Fibroblast of peridontal ligament (primary cell): ENCODE results near the gene PET100.
A peak's percentile ranks its signal among the peaks of the same experiment; 100 is the strongest.

Source experiments
- DNase-seq: peaks from one replicate; pipeline ENCODE4 v3.0.0-alpha.2; 2010; ENCODE audit errors: extremely low read depth

Gene PET100

GRCh38 chr19:7679771-7680605 is 50.4 kb downstream of the PET100 start:
- DNase-seq: no peak

GRCh38 chr19:7680606-7681339 is 51.2 kb downstream of the PET100 start, which contains the start of gene TRAPPC5:
TSS of gene TRAPPC5 (plus strand) at chr19:7680833. CDS start at chr19:7682254, 1,421 bp downstream.
- DNase-seq: peak; percentile 59
